ENCODE measurements around the gene TCEA2.

The TCEA2 gene

DNA sequence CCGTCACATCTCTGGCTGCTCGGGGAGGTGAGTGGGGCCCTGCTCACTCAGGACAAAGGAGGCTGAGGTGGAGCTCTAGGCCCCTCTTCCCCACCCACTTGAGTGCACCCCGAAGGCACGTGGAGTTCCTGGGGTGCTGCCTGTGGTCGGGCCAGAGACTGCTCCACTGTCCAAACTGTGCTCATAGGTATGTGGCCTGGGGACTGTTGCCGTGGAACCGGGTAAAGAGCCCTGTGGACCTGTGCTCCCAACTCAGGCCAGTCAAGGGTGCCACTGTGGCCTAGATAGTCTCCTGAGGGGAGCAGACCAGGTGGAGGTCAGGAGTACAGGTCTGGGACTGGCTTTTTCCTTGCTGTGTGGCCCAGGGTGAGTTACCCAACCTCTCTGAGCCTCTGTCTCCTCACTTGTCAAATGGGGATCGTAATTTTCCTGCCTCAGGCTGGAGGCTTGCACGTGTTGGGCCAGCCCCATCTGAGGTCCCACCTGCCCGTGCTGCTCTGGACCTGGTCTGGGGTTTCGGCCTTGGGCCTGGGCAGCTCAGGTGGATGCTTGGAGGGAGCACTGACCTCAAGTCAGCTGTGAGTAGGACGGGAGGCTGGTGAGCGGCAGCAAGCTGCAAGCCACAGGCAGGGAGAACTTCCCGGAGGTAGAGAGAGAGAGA lies 56.8 kb downstream of the TCEA2 start:
- H3K4me2 ChIP-seq, result no peak overlapping the region
- H3K36me3 ChIP-seq (ENCODE audit: insufficient read depth), result no peaks in the 10 kb centered on the region
- H3K4me3 ChIP-seq (IDR thresholded peaks at IDR 0.05; ENCODE audit: insufficient read depth, low read depth, low read length), result no peak overlapping the region
- H3K79me2 ChIP-seq (ENCODE audit: insufficient read depth, low read depth), result no peaks in the 10 kb centered on the region
- no peak overlapping the region for H3K27ac ChIP-seq
- H3K27me3 ChIP-seq (ENCODE audit: insufficient read depth, low read depth), result peaks cover 69% of the 10 kb centered on the region
- peaks cover 8% of the 10 kb centered on the region for H3K4me1 ChIP-seq (ENCODE audit: low read depth, poor library complexity, severe bottlenecking)
- H3K9ac ChIP-seq, result no peak overlapping the region
- TF ChIP-seq, protein P1, sequence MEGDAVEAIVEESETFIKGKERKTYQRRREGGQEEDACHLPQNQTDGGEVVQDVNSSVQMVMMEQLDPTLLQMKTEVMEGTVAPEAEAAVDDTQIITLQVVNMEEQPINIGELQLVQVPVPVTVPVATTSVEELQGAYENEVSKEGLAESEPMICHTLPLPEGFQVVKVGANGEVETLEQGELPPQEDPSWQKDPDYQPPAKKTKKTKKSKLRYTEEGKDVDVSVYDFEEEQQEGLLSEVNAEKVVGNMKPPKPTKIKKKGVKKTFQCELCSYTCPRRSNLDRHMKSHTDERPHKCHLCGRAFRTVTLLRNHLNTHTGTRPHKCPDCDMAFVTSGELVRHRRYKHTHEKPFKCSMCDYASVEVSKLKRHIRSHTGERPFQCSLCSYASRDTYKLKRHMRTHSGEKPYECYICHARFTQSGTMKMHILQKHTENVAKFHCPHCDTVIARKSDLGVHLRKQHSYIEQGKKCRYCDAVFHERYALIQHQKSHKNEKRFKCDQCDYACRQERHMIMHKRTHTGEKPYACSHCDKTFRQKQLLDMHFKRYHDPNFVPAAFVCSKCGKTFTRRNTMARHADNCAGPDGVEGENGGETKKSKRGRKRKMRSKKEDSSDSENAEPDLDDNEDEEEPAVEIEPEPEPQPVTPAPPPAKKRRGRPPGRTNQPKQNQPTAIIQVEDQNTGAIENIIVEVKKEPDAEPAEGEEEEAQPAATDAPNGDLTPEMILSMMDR (conservative IDR thresholded peaks at IDR 0.05; ENCODE audit: low read depth, low read length), result no peak
- H4K20me1 ChIP-seq (ENCODE audit: insufficient read depth), result no peaks in the 10 kb centered on the region
- no peak overlapping the region for H2AFZ ChIP-seq (ENCODE audit: low read depth)

GRCh38 chr20:64121586-64121985 lies 58.6 kb downstream of the TCEA2 start:
- Histone ChIP-seq H2AFZ (ENCODE audit: low read depth) (no peak overlapping the region), H3K79me2 (ENCODE audit: insufficient read depth, low read depth) (no peaks in the 10 kb centered on the region), H4K20me1 (ENCODE audit: insufficient read depth) (no peaks in the 10 kb centered on the region), H3K9ac (no peak overlapping the region), H3K4me1 (ENCODE audit: low read depth, poor library complexity, severe bottlenecking) (peaks cover 8% of the 10 kb centered on the region), H3K36me3 (ENCODE audit: insufficient read depth) (no peaks in the 10 kb centered on the region), H3K27ac (no peak overlapping the region), H3K27me3 (ENCODE audit: insufficient read depth, low read depth) (peaks cover 51% of the 10 kb centered on the region), H3K4me2 (no peak overlapping the region), H3K4me3 (IDR thresholded peaks at IDR 0.05; ENCODE audit: insufficient read depth, low read depth, low read length) (no peak overlapping the region)
- TF ChIP-seq, protein P1 (conservative IDR thresholded peaks at IDR 0.05; ENCODE audit: low read depth, low read length), result no peak
